GM19395 (cell line): ENCODE measurements around the gene ATP6V1G1.
"Not testable (repeated sequence)": the region's sequence is repeated elsewhere in the genome, so short reads cannot be mapped to it uniquely, and the experiment has no call there.

ENCODE experiments used
- ATAC-seq: cut with Tn5 transposase; IDR thresholded peaks from one replicate; pipeline ENCODE4 v1.9.1; 2021; ENCODE audit warnings: mild to moderate bottlenecking, moderate library complexity; ENCODE audit not compliant: unreplicated experiment

The ATP6V1G1 gene

GRCh38 chr9:114578134-114578533 is 9.4 kb upstream of the ATP6V1G1 start:
- ATAC-seq: not testable (repeated sequence)

- ATAC-seq: no peak
Measured at GRCh38 chr9:114580609-114581193, 6.9 kb upstream of the ATP6V1G1 start.

- no peak for ATAC-seq
Measured at GRCh38 chr9:114583371-114584155, 4.0 kb upstream of the ATP6V1G1 start.

- no peak for ATAC-seq
Measured at GRCh38 chr9:114588210-114588609, 641 bp downstream of the ATP6V1G1 start.

GRCh38 chr9:114588651-114589526 is 1.3 kb downstream of the ATP6V1G1 start:
- ATAC-seq: no peak

GRCh38 chr9:114590328-114590727 is 2.8 kb downstream of the ATP6V1G1 start:
- ATAC-seq: no peak

GRCh38 chr9:114591291-114591787 is 3.8 kb downstream of the ATP6V1G1 start:
- no peak for ATAC-seq

GRCh38 chr9:114591849-114592248 is 4.3 kb downstream of the ATP6V1G1 start:
- ATAC-seq: no peak

GRCh38 chr9:114592356-114592755 is 4.8 kb downstream of the ATP6V1G1 start:
- ATAC-seq: peak; percentile 35

- ATAC-seq: no peak
Measured at GRCh38 chr9:114594136-114594535, 6.6 kb downstream of the ATP6V1G1 start.

GRCh38 chr9:114600502-114601248 is 13.1 kb downstream of the ATP6V1G1 start:
- not testable (repeated sequence) for ATAC-seq

- ATAC-seq: not testable (repeated sequence)
Measured at GRCh38 chr9:114601787-114602186, 14.2 kb downstream of the ATP6V1G1 start.

GRCh38 chr9:114602620-114603019 is 15.1 kb downstream of the ATP6V1G1 start:
- no peak for ATAC-seq

GRCh38 chr9:114603248-114603647 is 15.7 kb downstream of the ATP6V1G1 start:
- ATAC-seq: no peak

- no peak for ATAC-seq
Measured at GRCh38 chr9:114604989-114605388, 17.4 kb downstream of the ATP6V1G1 start.

GRCh38 chr9:114606068-114606467 is 18.5 kb downstream of the ATP6V1G1 start:
- no peak for ATAC-seq

GRCh38 chr9:114606597-114607207 is 19.1 kb downstream of the ATP6V1G1 start:
- ATAC-seq: no peak

GRCh38 chr9:114607671-114608524 is 20.3 kb downstream of the ATP6V1G1 start:
- ATAC-seq: peak; percentile 57

- no peak for ATAC-seq
Measured at GRCh38 chr9:114608525-114608796, 20.9 kb downstream of the ATP6V1G1 start.
